ENCODE results near the gene ARHGEF2. TPM values are rescaled to one million over a fixed set of nuclear protein-coding genes. Genes with fewer than 3 reads are reported as not detected.

Gene ARHGEF2
- polyA plus RNA-seq, 1 of the 3 experiments (the other 2 are of a cell fraction), result 50.8 TPM

DNA sequence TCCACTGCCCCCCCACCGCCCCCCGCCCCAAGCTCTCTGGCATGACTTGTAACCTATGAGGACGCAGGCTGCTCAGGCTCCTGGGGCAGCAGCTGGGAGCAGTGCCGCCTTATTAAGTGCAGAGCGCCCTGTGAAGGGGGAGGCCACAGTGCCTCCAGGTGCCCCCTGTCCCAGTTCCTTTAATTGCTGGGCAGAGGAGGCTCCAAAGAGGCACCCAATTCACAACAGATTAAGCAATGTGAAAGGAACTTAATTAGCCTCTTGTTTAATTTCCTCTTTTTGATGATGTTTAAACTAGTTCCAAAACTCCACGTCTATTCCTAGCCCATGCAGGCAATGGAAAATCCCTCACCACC lies 33.9 kb downstream of the ARHGEF2 start:
- H3K9me3 ChIP-seq, result no peaks in the 10 kb centered on the region
- H4K20me1 ChIP-seq (ENCODE audit: insufficient read depth), result no peaks in the 10 kb centered on the region
- no peak overlapping the region for H3K4me3 ChIP-seq (ENCODE audit: low read depth in 2 of 2, low read length in 1 of 2)
- no peaks in the 10 kb centered on the region for H3K79me2 ChIP-seq (ENCODE audit: insufficient read depth)
- H3K36me3 ChIP-seq (replicated peaks in 1 of 2; ENCODE audit: control insufficient read depth in 1 of 2, insufficient read depth in 2 of 2, low read length in 1 of 2), result peaks cover 21 to 32% of the 10 kb centered on the region in 2 experiments
- H3F3A ChIP-seq (replicated peaks; ENCODE audit: insufficient read depth), result peaks cover 63% of the 10 kb centered on the region
- TF ChIP-seq TCF12 (IDR thresholded peaks at IDR 0.05) (no peak), FOSL2 (IDR thresholded peaks at IDR 0.05; ENCODE audit: borderline replicate concordance, low read depth) (no peak), YY1 (IDR thresholded peaks at IDR 0.05; ENCODE audit: low read depth) (no peak)
- TF ChIP-seq, protein P1, sequence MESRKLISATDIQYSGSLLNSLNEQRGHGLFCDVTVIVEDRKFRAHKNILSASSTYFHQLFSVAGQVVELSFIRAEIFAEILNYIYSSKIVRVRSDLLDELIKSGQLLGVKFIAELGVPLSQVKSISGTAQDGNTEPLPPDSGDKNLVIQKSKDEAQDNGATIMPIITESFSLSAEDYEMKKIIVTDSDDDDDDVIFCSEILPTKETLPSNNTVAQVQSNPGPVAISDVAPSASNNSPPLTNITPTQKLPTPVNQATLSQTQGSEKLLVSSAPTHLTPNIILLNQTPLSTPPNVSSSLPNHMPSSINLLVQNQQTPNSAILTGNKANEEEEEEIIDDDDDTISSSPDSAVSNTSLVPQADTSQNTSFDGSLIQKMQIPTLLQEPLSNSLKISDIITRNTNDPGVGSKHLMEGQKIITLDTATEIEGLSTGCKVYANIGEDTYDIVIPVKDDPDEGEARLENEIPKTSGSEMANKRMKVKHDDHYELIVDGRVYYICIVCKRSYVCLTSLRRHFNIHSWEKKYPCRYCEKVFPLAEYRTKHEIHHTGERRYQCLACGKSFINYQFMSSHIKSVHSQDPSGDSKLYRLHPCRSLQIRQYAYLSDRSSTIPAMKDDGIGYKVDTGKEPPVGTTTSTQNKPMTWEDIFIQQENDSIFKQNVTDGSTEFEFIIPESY (IDR thresholded peaks at IDR 0.05; ENCODE audit: borderline replicate concordance, low read depth), result no peak
- TF ChIP-seq, protein P2, sequence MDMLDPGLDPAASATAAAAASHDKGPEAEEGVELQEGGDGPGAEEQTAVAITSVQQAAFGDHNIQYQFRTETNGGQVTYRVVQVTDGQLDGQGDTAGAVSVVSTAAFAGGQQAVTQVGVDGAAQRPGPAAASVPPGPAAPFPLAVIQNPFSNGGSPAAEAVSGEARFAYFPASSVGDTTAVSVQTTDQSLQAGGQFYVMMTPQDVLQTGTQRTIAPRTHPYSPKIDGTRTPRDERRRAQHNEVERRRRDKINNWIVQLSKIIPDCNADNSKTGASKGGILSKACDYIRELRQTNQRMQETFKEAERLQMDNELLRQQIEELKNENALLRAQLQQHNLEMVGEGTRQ (IDR thresholded peaks at IDR 0.05; ENCODE audit: borderline replicate concordance, low read depth, low read length), result no peak
- no peak overlapping the region for H3K9ac ChIP-seq
- peaks cover 17% of the 10 kb centered on the region in 2 experiments for H3K4me1 ChIP-seq (ENCODE audit: control insufficient read depth in 1 of 2, insufficient read depth in 2 of 2, low read depth in 1 of 2, low read length in 1 of 2)
- CTCF ChIA-PET, result interaction anchor here (1.0 to 2.6 kb wide), 2 partner anchors 27 to 45 kb away, joined by 4 to 10 read pairs; no protein-coding TSS in a partner anchor
- no peak overlapping the region for H3K27ac ChIP-seq (ENCODE audit: low read depth in 2 of 2, low read length in 1 of 2)
- no peaks in the 10 kb centered on the region for H3K9me2 ChIP-seq
- peak; percentile 21 for DNase-seq
- H2AFZ ChIP-seq (ENCODE audit: low read depth), result no peak overlapping the region
- POLR2A ChIA-PET, result interaction anchor here (1.4 kb wide), 1 partner anchor 30 kb away, joined by 5 read pairs; no protein-coding TSS in a partner anchor
- 93% methylated on average over 6 of the region's 6 CpGs for WGBS (ENCODE audit: low lambda C conversion rate)
- no peaks in the 10 kb centered on the region for H3K27me3 ChIP-seq (ENCODE audit: insufficient read depth)
- H3K4me2 ChIP-seq, result no peak overlapping the region

DNA sequence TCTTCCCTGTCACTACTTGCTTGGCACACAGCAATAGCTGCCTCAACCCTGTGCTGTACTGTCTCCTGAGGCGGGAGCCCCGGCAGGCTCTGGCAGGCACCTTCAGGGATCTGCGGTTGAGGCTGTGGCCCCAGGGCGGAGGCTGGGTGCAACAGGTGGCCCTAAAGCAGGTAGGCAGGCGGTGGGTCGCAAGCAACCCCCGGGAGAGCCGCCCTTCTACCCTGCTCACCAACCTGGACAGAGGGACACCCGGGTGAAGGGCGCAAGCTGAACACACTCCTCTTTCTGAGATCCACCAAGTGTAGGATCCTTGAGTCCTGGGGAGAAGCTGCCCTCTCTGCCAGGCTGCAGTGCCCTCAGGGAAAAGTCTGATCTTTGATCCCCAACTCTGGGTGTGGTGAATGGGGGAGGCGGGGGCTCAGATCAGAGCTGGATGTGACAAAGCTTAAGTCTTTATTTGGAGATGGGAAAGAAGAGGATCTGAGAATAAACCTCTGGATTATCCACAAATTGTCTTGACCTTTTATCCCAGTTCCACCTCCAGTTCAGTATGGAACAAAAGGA lies 35.7 kb downstream of the ARHGEF2 start:
- Histone ChIP-seq H3K4me1 (ENCODE audit: control insufficient read depth in 1 of 2, insufficient read depth in 2 of 2, low read depth in 1 of 2, low read length in 1 of 2) (peaks cover 17 to 23% of the 10 kb centered on the region in 2 experiments), H3K4me3 (ENCODE audit: low read depth in 2 of 2, low read length in 1 of 2) (no peak overlapping the region), H4K20me1 (ENCODE audit: insufficient read depth) (no peaks in the 10 kb centered on the region), H3K27ac (ENCODE audit: low read depth in 2 of 2, low read length in 1 of 2) (peak overlapping the region in 1 of 2 experiments; percentile 10; a peak in 1 of 4 replicates), H3K9ac (no peak overlapping the region), H3K36me3 (replicated peaks in 1 of 2; ENCODE audit: control insufficient read depth in 1 of 2, insufficient read depth in 2 of 2, low read length in 1 of 2) (peaks cover 16 to 18% of the 10 kb centered on the region in 2 experiments), H3K79me2 (ENCODE audit: insufficient read depth) (no peaks in the 10 kb centered on the region), H3K9me3 (no peaks in the 10 kb centered on the region), H3K27me3 (ENCODE audit: insufficient read depth) (no peaks in the 10 kb centered on the region), H2AFZ (ENCODE audit: low read depth) (no peak overlapping the region), H3K4me2 (no peak overlapping the region), H3F3A (replicated peaks; ENCODE audit: insufficient read depth) (peaks cover 58% of the 10 kb centered on the region), H3K9me2 (no peaks in the 10 kb centered on the region)
- CTCF ChIA-PET, result interaction anchor here (1.0 to 2.5 kb wide), 3 partner anchors 47 to 83 kb away, joined by 3 to 18 read pairs (median 3); no protein-coding TSS in a partner anchor
- DNase-seq, result peak; percentile 19
- TF ChIP-seq SIN3A (IDR thresholded peaks at IDR 0.05; ENCODE audit: borderline replicate concordance, low read depth, low read length) (no peak), MXI1 (IDR thresholded peaks at IDR 0.05; ENCODE audit: low read depth, low read length) (no peak), FOSL2 (IDR thresholded peaks at IDR 0.05; ENCODE audit: borderline replicate concordance, low read depth) (no peak), PBX3 (IDR thresholded peaks at IDR 0.05) (no peak)
- TF ChIP-seq, protein P3, sequence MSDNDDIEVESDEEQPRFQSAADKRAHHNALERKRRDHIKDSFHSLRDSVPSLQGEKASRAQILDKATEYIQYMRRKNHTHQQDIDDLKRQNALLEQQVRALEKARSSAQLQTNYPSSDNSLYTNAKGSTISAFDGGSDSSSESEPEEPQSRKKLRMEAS (IDR thresholded peaks at IDR 0.05; ENCODE audit: low read depth), result no peak
- WGBS (ENCODE audit: low lambda C conversion rate), result 94% methylated on average over 1 of the region's 11 CpGs
- POLR2A ChIA-PET, result no interaction called here

All from SK-N-SH (cell line).